DOHH2 (cell line): ENCODE measurements around the gene CD96.

Experiments
- H3F3A ChIP-seq: fragments of 200-600 bp; sonication (generic), shearing (Covaris generic); 2 replicates; pipeline ENCODE4 v1.6.0; 2016; ENCODE audit warnings: antibody characterized with exemption, mild to moderate bottlenecking; ENCODE audit not compliant: control insufficient read depth, insufficient read depth
- H3K27ac ChIP-seq: fragments of 200-600 bp; sonication (generic); 2 replicates; pipeline ENCODE4 v1.5.1; 2014; ENCODE audit warnings: low read depth, mild to moderate bottlenecking, low read length, moderate library complexity
- H3K27me3 ChIP-seq: fragments of 200-600 bp; sonication (generic); 2 replicates; pipeline ENCODE4 v1.6.1; 2014; ENCODE audit warnings: mild to moderate bottlenecking, low read length, mixed read lengths; ENCODE audit not compliant: control insufficient read depth
- H3K36me3 ChIP-seq: fragments of 200-600 bp; sonication (generic); 2 replicates; pipeline ENCODE4 v1.6.1; 2014; ENCODE audit warnings: mild to moderate bottlenecking, low read length, moderate library complexity, mixed read lengths; ENCODE audit not compliant: control insufficient read depth
- H3K4me1 ChIP-seq: fragments of 200-600 bp; sonication (generic); 2 replicates; pipeline ENCODE4 v1.6.1; 2014; ENCODE audit warnings: mild to moderate bottlenecking, low read length, mixed read lengths; ENCODE audit not compliant: control insufficient read depth
- H3K4me2 ChIP-seq: fragments of 200-600 bp; sonication (generic); 2 replicates; pipeline ENCODE4 v1.6.0; 2014; ENCODE audit warnings: mild to moderate bottlenecking, low read length, moderate library complexity
- H3K4me3 ChIP-seq: fragments of 200-600 bp; sonication (generic); 2 replicates; pipeline ENCODE4 v1.5.1; 2014; ENCODE audit warnings: mild to moderate bottlenecking, low read length, mixed read lengths
- H3K79me2 ChIP-seq: fragments of 200-600 bp; sonication (generic); 2 replicates; pipeline ENCODE4 v1.6.1; 2014; ENCODE audit warnings: mild to moderate bottlenecking, low read length, mixed read lengths; ENCODE audit not compliant: control insufficient read depth
- H3K9me2 ChIP-seq: fragments of 200-600 bp; sonication (generic); replicated peaks from 2 replicates; pipeline ENCODE4 v1.6.1; 2014; ENCODE audit warnings: mild to moderate bottlenecking, low read length, mixed read lengths; ENCODE audit not compliant: control insufficient read depth
- H3K9me3 ChIP-seq: fragments of 200-600 bp; sonication (generic); 2 replicates; pipeline ENCODE4 v1.6.1; 2014; ENCODE audit warnings: antibody characterized with exemption, low read length, mixed read lengths; ENCODE audit not compliant: control insufficient read depth, insufficient read depth
- H4K20me1 ChIP-seq: fragments of 200-600 bp; sonication (generic); 2 replicates; pipeline ENCODE4 v1.6.0; 2014; ENCODE audit warnings: low read depth, mild to moderate bottlenecking, antibody characterized with exemption, low read length, moderate library complexity; ENCODE audit not compliant: control insufficient read depth, insufficient read depth
- CTCF ChIP-seq: fragments of 200-600 bp; sonication (generic); IDR thresholded peaks from one replicate; pipeline ENCODE4 v1.5.1; 2014; ENCODE audit warnings: antibody characterized with exemption, mild to moderate bottlenecking, low read depth, low read length; ENCODE audit not compliant: poor library complexity, severe bottlenecking
- EZH2phosphoT487 ChIP-seq: fragments of 200-600 bp; sonication (generic); IDR thresholded peaks from 2 replicates; pipeline ENCODE4 v1.6.1; 2017; ENCODE audit warnings: borderline replicate concordance, mild to moderate bottlenecking, antibody characterized with exemption, low read length, moderate library complexity, mixed read lengths

CD96 gene

GRCh38 chr3:111691293-111691909 lies 149.4 kb downstream of the CD96 start:
- Histone ChIP-seq H3K36me3 (no peaks in the 10 kb centered on the region), H3K9me2 (no peaks in the 10 kb centered on the region), H3K79me2 (no peaks in the 10 kb centered on the region), H3K27me3 (no peaks in the 10 kb centered on the region), H3K27ac (no peak overlapping the region), H3F3A (no peaks in the 10 kb centered on the region), H3K4me2 (no peak overlapping the region), H3K9me3 (no peaks in the 10 kb centered on the region), H3K4me3 (no peak overlapping the region), H4K20me1 (no peaks in the 10 kb centered on the region), H3K4me1 (no peaks in the 10 kb centered on the region)
- no peak for TF ChIP-seq EZH2phosphoT487
- peak; percentile 36 for TF ChIP-seq CTCF

GRCh38 chr3:111692593-111693552 lies 150.9 kb downstream of the CD96 start:
- no peaks in the 10 kb centered on the region for H4K20me1 ChIP-seq
- no peaks in the 10 kb centered on the region for H3K36me3 ChIP-seq
- no peak overlapping the region for H3K4me2 ChIP-seq
- H3K4me1 ChIP-seq, result no peaks in the 10 kb centered on the region
- no peaks in the 10 kb centered on the region for H3K79me2 ChIP-seq
- H3K4me3 ChIP-seq, result no peak overlapping the region
- TF ChIP-seq CTCF, result no peak
- no peaks in the 10 kb centered on the region for H3K27me3 ChIP-seq
- H3K9me2 ChIP-seq, result no peaks in the 10 kb centered on the region
- no peak overlapping the region for H3K27ac ChIP-seq
- H3K9me3 ChIP-seq, result no peaks in the 10 kb centered on the region
- H3F3A ChIP-seq, result no peaks in the 10 kb centered on the region

- no peak overlapping the region for H3K27ac ChIP-seq
- H3K27me3 ChIP-seq, result no peaks in the 10 kb centered on the region
- H3F3A ChIP-seq, result no peaks in the 10 kb centered on the region
- H3K4me3 ChIP-seq, result no peak overlapping the region
- H3K36me3 ChIP-seq, result no peaks in the 10 kb centered on the region
- no peak for TF ChIP-seq CTCF
- TF ChIP-seq EZH2phosphoT487, result no peak
- no peaks in the 10 kb centered on the region for H4K20me1 ChIP-seq
- H3K4me2 ChIP-seq, result no peak overlapping the region
- no peaks in the 10 kb centered on the region for H3K9me3 ChIP-seq
- no peaks in the 10 kb centered on the region for H3K79me2 ChIP-seq
- no peaks in the 10 kb centered on the region for H3K4me1 ChIP-seq
- H3K9me2 ChIP-seq, result no peaks in the 10 kb centered on the region
These were observed 152.5 kb downstream of the CD96 start for GRCh38 chr3:111694471-111694870.
